Measurements from ENCODE around the gene TTYH1.

TTYH1 gene

DNA sequence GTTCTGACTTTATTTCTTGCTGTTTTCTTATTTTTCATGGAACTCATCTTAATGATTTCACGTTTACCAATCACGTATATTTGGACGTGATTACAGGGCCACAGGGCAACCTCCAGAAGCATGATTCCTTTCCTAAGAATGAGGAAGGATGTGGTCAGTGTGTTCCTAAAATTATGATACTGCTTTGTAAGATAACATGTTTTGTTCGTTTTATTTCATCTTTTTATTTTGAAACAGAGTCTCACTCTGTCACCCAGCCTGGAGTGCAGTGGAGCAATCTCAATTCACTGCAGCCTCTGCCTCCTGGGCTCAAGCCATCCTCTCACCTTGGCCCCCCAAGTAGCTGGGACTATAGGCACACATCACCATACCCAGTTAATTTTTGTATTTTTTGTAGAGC, 25.7 kb upstream of the TTYH1 start:
- TF ChIP-seq, protein P1, sequence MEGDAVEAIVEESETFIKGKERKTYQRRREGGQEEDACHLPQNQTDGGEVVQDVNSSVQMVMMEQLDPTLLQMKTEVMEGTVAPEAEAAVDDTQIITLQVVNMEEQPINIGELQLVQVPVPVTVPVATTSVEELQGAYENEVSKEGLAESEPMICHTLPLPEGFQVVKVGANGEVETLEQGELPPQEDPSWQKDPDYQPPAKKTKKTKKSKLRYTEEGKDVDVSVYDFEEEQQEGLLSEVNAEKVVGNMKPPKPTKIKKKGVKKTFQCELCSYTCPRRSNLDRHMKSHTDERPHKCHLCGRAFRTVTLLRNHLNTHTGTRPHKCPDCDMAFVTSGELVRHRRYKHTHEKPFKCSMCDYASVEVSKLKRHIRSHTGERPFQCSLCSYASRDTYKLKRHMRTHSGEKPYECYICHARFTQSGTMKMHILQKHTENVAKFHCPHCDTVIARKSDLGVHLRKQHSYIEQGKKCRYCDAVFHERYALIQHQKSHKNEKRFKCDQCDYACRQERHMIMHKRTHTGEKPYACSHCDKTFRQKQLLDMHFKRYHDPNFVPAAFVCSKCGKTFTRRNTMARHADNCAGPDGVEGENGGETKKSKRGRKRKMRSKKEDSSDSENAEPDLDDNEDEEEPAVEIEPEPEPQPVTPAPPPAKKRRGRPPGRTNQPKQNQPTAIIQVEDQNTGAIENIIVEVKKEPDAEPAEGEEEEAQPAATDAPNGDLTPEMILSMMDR (IDR thresholded peaks at IDR 0.05; ENCODE audit: low read depth, low read length) = no peak
- DNase-seq (ENCODE audit: extremely low read depth, low read depth) = no peak

DNA sequence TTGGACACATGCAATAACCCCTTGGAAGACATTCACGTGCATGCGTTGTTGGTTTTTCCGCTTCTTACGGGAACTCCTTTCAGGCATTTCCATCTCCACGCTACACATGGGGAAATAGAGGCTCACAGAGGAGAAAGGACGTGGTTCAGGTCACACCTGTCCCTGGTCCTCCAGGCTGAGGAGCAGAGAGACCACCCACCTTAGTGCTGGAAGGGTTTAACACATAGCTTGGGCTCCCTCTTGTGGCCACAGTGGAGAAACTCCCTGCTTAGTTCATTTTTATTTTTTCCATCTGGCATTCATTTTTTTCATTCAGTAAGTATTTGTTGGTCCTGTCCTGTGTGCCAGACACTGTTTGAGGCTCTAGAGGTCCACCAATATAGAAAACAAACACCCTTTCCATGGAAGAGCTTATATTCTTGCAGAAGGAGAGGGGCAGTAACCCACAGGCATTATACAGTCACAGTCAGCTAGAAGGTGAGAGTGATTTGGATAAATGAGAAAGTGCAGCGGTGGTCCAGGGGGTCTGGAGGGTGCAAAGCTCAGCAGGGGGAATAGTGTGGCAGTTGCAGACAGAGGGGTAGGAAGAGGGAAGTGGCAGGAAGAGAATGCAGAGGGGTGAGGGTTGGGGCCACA, 24.2 kb upstream of the TTYH1 start:
- TF ChIP-seq, protein P1 (IDR thresholded peaks at IDR 0.05; ENCODE audit: low read depth, low read length) = peak; percentile 68
- peak; percentile 14 for DNase-seq (ENCODE audit: extremely low read depth, low read depth)

DNA sequence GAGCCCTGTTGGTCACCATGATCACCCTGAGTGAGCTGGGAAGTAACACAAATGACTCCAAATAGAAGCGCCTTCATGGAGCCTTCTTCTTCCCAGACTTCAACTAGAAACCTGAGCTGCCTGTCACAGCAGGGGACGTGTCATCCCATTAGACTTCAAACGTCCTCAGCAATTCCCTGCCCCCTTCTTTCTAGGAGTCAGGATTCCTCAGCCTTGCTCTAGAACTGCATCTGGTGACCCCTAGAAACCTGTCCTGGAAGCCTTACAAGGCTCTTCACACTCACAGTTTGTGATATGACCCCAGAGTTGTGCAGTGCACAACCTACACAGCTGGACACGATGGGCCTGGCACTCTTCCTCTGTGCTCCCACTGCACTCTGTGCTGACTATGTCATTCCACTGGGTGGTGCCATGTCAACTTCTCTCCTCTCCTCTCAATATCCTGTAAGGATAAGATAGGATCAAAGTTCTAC, 23.6 kb upstream of the TTYH1 start:
- TF ChIP-seq, protein P1 (IDR thresholded peaks at IDR 0.05; ENCODE audit: low read depth, low read length) = no peak
- DNase-seq (ENCODE audit: extremely low read depth, low read depth) = no peak

DNA sequence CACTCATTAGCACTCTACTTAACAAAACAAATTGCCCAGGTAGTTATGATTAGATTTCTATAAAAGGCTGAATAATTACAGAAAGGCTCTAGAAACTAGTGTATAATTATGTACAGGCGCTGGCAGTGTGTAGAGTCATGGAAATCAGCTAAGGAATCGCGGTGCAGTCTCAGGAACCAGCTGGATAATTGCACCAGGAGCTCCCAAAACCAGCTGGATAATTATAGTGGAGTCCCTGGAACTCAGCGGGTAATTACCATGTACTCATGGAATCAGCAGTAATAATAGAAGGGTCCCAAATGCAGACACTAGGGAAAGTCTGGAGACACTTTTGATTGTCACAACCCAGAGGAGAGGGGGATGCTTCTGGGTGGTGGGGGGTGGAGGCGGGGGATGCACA, 23.2 kb upstream of the TTYH1 start:
- DNase-seq (ENCODE audit: extremely low read depth, low read depth) = no peak
- TF ChIP-seq, protein P1 (IDR thresholded peaks at IDR 0.05; ENCODE audit: low read depth, low read length) = no peak

DNA sequence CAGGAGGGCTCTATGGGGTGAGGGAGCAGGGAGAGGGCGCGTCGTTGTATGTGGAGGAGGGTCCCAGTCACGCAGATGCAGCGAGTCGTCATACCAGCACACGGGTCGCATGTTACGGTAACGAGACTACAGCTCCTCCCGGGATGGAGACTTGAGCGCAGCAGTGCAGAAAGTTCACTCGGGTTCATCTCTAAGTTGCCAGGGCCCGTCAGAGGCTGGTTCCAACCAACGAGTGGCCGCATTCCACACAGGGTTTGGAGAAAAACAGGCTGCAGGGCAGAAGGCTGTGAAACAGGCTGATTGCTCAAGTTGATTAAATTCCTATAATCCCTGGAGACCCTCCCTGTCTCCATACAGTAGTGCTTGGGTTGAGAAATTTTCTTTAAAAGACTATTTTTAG, 21.9 kb upstream of the TTYH1 start:
- TF ChIP-seq, protein P1 (IDR thresholded peaks at IDR 0.05; ENCODE audit: low read depth, low read length) = no peak
- no peak for DNase-seq (ENCODE audit: extremely low read depth, low read depth)

DNA sequence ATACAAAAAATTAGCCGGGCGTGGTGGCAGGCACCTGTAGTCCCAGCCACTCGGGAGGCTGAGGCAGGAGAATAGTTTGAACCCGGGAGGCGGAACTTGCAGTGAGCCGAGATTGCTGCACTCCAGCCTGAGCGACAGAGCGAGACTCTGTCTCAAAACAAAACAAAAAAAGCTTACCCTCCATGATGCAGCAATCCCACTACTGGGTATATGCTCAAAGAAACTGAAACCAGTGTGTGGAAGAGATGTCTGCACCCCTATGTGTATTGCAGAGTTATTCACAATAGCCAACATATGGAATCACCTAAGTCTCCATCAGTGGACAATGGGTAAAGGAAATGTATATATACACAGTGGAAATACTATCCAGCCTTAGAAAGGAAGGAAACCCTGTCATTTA, 19.6 kb upstream of the TTYH1 start:
- TF ChIP-seq, protein P1 (IDR thresholded peaks at IDR 0.05; ENCODE audit: low read depth, low read length) = no peak

DNA sequence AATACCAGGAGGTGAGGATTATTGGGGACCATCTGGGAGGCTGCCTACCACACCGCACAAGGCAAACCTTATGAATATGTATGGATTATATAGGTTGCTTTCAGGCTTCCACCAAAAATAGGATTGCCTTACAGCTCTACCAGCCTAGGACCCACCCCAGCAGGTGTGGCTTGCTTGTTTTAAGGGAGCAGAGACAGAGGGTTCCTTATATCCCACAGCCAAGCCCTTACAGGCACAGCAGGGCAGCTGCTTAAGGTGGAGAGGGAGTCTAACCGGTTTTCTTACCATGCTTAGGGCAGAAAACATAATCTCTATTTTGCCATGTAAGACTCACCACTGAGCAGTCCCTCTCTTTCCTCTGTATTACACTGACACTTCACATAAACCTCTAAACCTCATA, 16.1 kb upstream of the TTYH1 start:
- no peak for DNase-seq (ENCODE audit: extremely low read depth, low read depth)
- TF ChIP-seq, protein P1 (IDR thresholded peaks at IDR 0.05; ENCODE audit: low read depth, low read length) = no peak

More for the DNA sequence above, 19.6 kb upstream of the TTYH1 start:
- no peak for DNase-seq (ENCODE audit: extremely low read depth, low read depth)

Data from AG09319 (cell line).